ENCODE results near the gene CCDC106. TPM values are rescaled to one million over a fixed set of nuclear protein-coding genes. Genes with fewer than 3 reads are reported as not detected.

Gene CCDC106
- polyA plus RNA-seq, 3 donors, result 6.3 to 23.2 (median 17.8) TPM

- H3K27ac ChIP-seq (ENCODE audit: low read depth, low read length), result no peak overlapping the region
- 43 to 51% (median 51%) methylated on average over 11 to 12 of the region's 12 CpGs for WGBS, 3 donors
Measured at GRCh38 chr19:55644191-55644833, 3.7 kb upstream of the CCDC106 start.

DNA sequence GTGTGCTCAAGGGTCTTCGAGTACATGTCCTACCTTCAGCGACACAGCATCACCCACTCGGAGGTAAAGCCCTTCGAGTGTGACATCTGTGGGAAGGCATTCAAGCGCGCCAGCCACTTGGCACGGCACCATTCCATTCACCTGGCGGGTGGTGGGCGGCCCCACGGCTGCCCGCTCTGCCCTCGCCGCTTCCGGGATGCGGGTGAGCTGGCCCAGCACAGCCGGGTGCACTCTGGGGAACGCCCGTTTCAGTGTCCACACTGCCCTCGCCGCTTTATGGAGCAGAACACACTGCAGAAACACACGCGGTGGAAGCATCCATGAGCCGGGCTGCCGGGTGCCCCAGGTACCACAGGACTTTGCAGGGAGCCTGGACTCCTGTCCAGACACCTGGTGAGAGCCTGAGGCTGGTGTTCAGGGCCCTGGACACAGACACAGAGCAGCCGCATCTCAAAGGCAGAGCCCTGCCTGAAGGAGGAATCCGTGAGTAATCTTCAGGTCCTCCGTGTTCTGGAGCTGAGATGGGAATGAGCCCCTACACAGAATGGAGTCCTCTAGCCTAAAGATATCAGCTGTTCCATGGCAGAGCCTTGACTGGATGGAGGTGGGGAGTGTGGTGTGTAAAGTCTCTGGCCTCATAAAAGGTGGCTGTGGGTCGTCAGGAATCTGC lies 3.0 kb upstream of the CCDC106 start:
- 89% methylated on average over 27 to 28 of the region's 28 CpGs for WGBS, 3 donors

DNA sequence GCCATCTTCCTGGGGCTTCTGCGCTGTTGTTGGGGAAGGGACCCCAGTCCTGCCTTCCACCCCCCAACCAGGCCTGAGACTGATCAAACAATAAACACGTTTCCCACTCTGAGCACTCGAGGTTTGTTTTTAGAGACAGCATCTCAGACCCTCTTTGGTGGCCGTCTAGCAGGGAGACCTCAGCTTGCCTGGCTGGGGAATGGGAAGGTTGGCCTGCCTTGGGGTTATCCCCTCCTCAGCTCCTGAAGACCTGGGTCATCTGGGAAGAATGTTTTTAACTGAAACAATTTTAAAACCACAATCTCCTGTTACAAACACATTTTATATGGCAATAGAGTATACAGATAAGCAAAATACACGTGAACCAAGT lies 2.5 kb upstream of the CCDC106 start:
- H3K27ac ChIP-seq (ENCODE audit: low read depth, low read length), result no peak overlapping the region
- 66 to 75% (median 67%) methylated on average over 5 of the region's 5 CpGs for WGBS, 3 donors

More for the DNA sequence above, 3.0 kb upstream of the CCDC106 start:
- H3K27ac ChIP-seq (ENCODE audit: low read depth, low read length), result no peak overlapping the region

- no peak overlapping the region for H3K27ac ChIP-seq (ENCODE audit: low read depth, low read length)
- WGBS, 3 donors, result 34 to 46% (median 45%) methylated on average over 14 of the region's 14 CpGs
Measured at GRCh38 chr19:55646889-55647731, 902 bp upstream of the CCDC106 start.

GRCh38 chr19:55648585-55649267 lies 714 bp downstream of the CCDC106 start:
- no peak overlapping the region for H3K27ac ChIP-seq (ENCODE audit: low read depth, low read length)
- WGBS, 3 donors, result 19 to 35% (median 19%) methylated on average over 25 of the region's 25 CpGs

DNA sequence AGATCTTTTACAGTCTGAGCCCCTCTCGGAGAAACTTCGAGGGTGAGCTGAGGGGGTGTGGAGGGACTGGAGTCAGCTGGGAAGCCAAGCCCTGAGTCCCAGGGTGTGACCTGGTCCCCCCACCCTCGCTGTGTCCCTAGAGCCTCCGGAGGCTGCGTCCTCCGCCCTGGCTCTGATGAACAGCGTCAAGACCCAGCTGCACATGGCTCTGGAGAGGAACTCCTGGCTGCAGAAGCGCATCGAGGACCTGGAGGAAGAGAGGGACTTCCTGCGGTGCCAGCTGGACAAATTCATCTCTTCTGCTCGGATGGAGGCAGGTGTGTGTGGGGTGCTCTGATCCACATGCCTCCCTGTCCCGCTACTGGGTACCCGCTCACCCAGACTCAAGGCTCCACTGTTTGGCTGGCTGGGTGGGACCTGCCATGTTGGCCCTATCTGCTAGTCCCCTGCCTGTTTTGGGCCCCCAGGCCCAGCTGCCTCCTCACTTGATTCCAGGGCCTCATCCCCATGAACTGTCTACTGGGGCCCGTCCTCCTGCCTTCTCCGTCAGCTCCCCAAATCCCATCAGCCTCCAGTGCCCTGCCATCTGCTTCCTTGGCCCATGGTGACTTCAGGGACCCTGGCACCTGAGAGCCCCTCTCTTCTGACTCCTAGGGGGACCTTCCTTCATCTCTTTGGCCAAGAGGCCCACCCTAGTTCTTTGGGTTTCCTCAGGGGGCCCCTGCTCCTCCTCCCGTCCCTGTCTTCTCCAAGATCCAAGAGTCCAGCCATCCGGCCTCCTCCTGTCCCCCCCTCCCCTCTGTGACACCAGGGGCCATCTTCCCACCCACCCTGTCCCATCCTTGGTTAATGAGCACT lies 1.5 kb downstream of the CCDC106 start:
- 68 to 84% (median 74%) methylated on average over 17 of the region's 17 CpGs for WGBS, 3 donors
- no peak overlapping the region for H3K27ac ChIP-seq (ENCODE audit: low read depth, low read length)

DNA sequence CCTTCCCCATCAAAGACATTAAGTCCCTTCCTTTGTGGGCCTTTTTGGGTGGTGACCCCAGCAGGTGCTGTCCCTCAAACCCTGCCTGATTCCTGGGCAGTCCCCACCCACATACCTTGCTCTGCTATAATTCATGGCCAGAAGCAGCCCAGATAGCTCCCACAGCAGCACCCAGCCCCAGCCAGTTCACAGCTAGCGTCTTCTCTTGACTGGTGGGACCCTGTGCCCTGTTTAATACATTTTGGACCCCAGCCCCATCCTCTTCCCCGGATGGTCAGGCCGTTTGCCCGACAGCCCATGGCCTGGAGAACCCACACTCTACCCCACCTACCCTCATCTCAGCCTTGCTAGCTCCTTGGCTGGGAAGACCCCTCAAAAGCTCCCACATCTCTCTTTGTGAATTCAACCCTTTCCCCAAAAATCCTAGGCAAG lies 2.1 kb downstream of the CCDC106 start:
- no peak overlapping the region for H3K27ac ChIP-seq (ENCODE audit: low read depth, low read length)
- WGBS, 3 donors, result 89 to 94% (median 93%) methylated on average over 4 of the region's 4 CpGs

GRCh38 chr19:55650602-55651230 lies 2.7 kb downstream of the CCDC106 start:
- WGBS, 3 donors, result 89 to 93% (median 92%) methylated on average over 17 of the region's 17 CpGs

GRCh38 chr19:55651236-55651635 lies 3.2 kb downstream of the CCDC106 start:
- 84 to 87% (median 84%) methylated on average over 18 of the region's 18 CpGs for WGBS, 3 donors
- no peak overlapping the region for H3K27ac ChIP-seq (ENCODE audit: low read depth, low read length)

More at GRCh38 chr19:55650602-55651230, 2.7 kb downstream of the CCDC106 start:
- H3K27ac ChIP-seq (ENCODE audit: low read depth, low read length), result no peak overlapping the region

- no peak overlapping the region for H3K27ac ChIP-seq (ENCODE audit: low read depth, low read length)
- WGBS, 3 donors, result 80 to 85% (median 82%) methylated on average over 66 to 71 of the region's 71 CpGs
Measured at GRCh38 chr19:55652311-55653128, 4.5 kb downstream of the CCDC106 start.

DNA sequence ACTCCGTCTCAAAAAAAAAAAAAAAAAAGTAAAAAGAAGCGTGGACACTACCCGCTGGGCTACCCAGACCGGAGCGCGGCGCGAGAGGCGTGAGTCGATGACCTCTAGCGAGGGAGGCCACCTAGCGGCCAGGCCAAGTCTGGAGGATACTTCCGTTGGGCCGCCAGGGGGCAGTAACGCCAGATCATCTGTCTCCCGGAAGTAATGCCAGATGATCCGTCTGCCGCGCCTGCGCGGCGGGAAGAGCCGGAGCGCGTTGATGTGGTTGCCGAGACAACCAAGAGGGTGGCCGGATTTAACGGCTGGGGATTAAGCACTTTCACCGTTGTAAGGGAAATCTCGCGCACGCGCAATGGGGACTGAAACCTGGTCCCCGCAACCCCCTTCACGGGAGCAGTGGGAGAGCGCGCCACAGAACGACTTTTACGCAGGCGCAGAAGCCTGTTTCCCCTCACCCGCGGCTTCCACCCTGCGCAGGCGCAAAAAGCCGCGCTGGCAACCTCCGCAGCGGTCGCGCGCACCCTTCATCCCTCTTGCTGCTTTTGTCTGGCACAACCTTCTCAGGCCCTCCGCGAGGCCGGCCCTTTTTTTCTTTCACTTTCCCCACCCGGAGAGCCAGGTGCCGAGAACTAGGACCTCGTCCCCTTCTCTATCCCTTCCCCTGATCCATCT lies 5.8 kb downstream of the CCDC106 start:
- H3K27ac ChIP-seq (ENCODE audit: low read depth, low read length), result peak overlapping the region; percentile 84
- 0 to 1% (median 1%) methylated on average over 56 to 57 of the region's 57 CpGs for WGBS, 3 donors

DNA sequence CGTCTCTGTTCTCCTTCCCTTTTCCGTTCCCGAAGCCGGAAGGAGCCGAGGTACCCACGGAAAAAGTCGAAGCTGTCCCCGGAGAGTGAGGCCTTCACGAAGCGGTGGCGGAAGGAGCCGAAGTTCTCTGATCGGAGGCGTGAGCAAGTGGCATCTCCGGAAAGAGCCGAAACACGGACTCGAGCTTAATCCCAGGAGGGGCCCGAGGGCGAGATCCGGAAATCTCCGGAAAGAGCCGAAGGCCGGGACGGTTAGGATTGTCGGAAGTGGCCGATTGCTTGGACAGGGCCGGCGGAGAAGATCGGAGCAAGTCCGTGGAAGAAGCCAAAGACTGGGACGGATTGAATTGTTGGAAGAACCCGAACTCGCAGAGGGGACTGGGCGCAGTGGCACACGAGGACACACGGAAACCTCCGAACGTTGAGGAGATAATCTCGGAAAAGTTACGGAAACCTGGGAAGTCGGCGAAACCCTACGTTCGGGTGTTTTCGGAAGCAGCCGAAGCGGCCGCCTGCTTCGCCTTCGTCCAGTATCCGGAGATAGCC lies 6.4 kb downstream of the CCDC106 start:
- 0 to 1% (median 0%) methylated on average over 52 of the region's 52 CpGs for WGBS, 3 donors
- peak overlapping the region; percentile 92 for H3K27ac ChIP-seq (ENCODE audit: low read depth, low read length)

DNA sequence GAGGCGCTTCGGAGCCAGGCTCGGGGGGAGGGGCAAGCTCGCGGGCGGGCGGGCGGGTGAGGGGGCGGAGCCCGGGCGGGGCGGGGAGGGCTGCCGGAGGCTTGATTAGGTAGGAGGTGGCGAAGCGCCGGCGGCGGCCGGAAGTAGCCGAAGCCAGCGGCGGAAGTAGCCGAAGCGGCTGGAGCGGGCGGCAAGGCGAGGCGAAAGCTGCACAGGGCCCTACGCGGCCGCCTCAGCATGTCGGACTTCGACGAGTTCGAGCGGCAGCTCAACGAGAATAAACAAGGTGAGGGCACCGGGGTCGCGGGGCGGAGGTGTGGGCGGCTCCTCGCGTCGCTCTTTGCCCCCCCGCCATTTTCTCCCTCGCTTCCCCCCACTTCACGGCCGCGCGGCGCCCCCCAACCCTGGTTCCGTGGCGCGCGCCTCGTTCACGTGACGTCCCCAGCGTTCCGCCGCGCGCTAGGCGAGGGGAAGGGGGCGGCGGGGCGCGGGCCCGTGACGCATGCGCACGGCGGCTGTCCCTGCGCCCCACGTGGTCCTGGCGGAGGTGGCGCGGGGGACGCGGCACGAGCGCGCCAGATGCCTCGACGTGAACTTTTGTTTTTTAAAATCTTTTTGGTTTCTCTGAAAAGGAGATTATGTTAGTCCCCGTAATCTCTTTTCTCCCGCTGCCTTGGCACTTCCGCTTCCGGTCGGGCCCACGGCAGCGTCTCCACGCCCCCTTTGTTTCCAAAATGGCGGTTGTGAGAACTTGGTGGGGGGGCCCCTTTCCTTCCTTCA lies 7.0 kb downstream of the CCDC106 start, which contains the start of gene U2AF2:
Gene U2AF2 (plus strand): TSS at position 168 of the 780 bp plus-strand sequence. CDS start 70 bp downstream, at position 238.
- peak within 1 kb of the TSS; percentile 92 for H3K27ac ChIP-seq (ENCODE audit: low read depth, low read length)
- 0 to 1% (median 0%) methylated on average over 68 to 95 of the region's 95 CpGs for WGBS, 3 donors

DNA sequence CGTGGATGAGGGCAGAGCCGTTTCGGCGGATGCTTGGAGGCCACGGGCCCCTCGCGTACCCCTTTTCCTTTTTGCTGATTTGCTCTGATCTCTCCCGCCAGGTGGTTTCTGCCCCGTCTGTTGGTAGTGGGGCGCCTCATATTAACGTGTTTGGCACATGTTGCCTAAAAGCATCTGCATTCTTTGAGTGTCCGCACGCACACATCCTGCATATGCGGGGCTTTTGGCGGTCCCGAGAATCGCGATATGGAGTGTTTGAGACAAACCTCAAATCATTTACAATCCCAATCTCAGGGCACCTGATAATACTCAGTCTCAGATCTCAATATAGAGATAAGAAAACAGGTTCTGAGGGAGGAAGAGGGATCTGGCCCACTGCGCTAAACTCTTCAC lies 7.6 kb downstream of the CCDC106 start:
- H3K27ac ChIP-seq (ENCODE audit: low read depth, low read length), result no peak overlapping the region
- 0% methylated on average over 19 of the region's 19 CpGs for WGBS, 3 donors

GRCh38 chr19:55656552-55656951 lies 8.5 kb downstream of the CCDC106 start:
- WGBS, 3 donors, result 37 to 62% (median 58%) methylated on average over 7 of the region's 7 CpGs
- no peak overlapping the region for H3K27ac ChIP-seq (ENCODE audit: low read depth, low read length)
